ENCODE results near the gene SPHK2.

Gene SPHK2

GRCh38 chr19:48627201-48627864 lies 8.0 kb downstream of the SPHK2 start:
- no peak for DNase-seq (ENCODE audit: low read depth, low spot score)
- Histone ChIP-seq H3K27me3 (ENCODE audit: insufficient read depth, insufficient read length) (no peaks in the 10 kb centered on the region), H3K4me1 (ENCODE audit: insufficient read depth, insufficient read length) (peaks cover 4% of the 10 kb centered on the region), H3K36me3 (ENCODE audit: insufficient read depth, insufficient read length, low read length) (peaks cover 13% of the 10 kb centered on the region), H3K4me3 (ENCODE audit: insufficient read length, low read depth) (no peak overlapping the region), H3K9ac (ENCODE audit: insufficient read length, low read depth) (no peak overlapping the region), H3K9me3 (ENCODE audit: insufficient read depth, low read length) (no peaks in the 10 kb centered on the region)
- TF ChIP-seq ZNF274 (IDR thresholded peaks at IDR 0.05; ENCODE audit: low read depth, low read length) (no peak), YY1 (IDR thresholded peaks at IDR 0.05; ENCODE audit: insufficient read depth, insufficient read length) (no peak), SUZ12 (IDR thresholded peaks at IDR 0.05; ENCODE audit: extremely low read depth, insufficient read depth, insufficient read length) (no peak)

GRCh38 chr19:48627865-48628314 lies 8.6 kb downstream of the SPHK2 start:
- Histone ChIP-seq H3K4me1 (ENCODE audit: insufficient read depth, insufficient read length) (peaks cover 10% of the 10 kb centered on the region), H3K9ac (ENCODE audit: insufficient read length, low read depth) (no peak overlapping the region)
- no peak for DNase-seq (ENCODE audit: low read depth, low spot score)

DNA sequence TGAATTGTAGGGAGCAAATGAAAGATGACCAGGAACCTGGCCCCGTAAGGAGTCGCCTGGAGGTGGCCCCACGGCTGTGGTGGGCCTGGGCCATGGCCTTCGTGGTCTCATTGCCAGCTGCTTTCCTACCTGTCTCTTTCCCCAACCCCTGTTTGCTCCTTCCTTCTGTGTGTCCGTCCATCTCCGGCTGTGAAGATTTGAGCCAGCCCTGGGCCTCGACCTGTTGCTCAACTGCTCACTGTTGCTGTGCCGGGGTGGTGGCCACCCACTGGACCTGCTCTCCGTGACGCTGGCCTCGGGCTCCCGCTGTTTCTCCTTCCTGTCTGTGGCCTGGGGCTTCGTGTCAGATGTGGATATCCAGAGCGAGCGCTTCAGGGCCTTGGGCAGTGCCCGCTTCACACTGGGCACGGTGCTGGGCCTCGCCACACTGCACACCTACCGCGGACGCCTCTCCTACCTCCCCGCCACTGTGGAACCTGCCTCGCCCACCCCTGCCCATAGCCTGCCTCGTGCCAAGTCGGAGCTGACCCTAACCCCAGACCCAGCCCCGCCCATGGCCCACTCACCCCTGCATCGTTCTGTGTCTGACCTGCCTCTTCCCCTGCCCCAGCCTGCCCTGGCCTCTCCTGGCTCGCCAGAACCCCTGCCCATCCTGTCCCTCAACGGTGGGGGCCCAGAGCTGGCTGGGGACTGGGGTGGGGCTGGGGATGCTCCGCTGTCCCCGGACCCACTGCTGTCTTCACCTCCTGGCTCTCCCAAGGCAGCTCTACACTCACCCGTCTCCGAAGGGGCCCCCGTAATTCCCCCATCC lies 9.4 kb downstream of the SPHK2 start:
- TF ChIP-seq SUZ12 (IDR thresholded peaks at IDR 0.05; ENCODE audit: extremely low read depth, insufficient read depth, insufficient read length): no peak
- Histone ChIP-seq H3K27me3 (ENCODE audit: insufficient read depth, insufficient read length) (no peaks in the 10 kb centered on the region), H3K9me3 (ENCODE audit: insufficient read depth, low read length) (no peaks in the 10 kb centered on the region), H3K4me3 (ENCODE audit: insufficient read length, low read depth) (no peak overlapping the region), H3K36me3 (ENCODE audit: insufficient read depth, insufficient read length, low read length) (peaks cover 12% of the 10 kb centered on the region), H3K9ac (ENCODE audit: insufficient read length, low read depth) (no peak overlapping the region), H3K4me1 (ENCODE audit: insufficient read depth, insufficient read length) (peaks cover 12% of the 10 kb centered on the region)
- no peak for DNase-seq (ENCODE audit: low read depth, low spot score)

More at GRCh38 chr19:48627865-48628314, 8.6 kb downstream of the SPHK2 start:
- Histone ChIP-seq H3K27me3 (ENCODE audit: insufficient read depth, insufficient read length) (no peaks in the 10 kb centered on the region), H3K9me3 (ENCODE audit: insufficient read depth, low read length) (no peaks in the 10 kb centered on the region), H3K36me3 (ENCODE audit: insufficient read depth, insufficient read length, low read length) (peaks cover 12% of the 10 kb centered on the region), H3K4me3 (ENCODE audit: insufficient read length, low read depth) (no peak overlapping the region)
- TF ChIP-seq YY1 (IDR thresholded peaks at IDR 0.05; ENCODE audit: insufficient read depth, insufficient read length): no peak
- TF ChIP-seq SUZ12 (IDR thresholded peaks at IDR 0.05; ENCODE audit: extremely low read depth, insufficient read depth, insufficient read length): no peak
- TF ChIP-seq ZNF274 (IDR thresholded peaks at IDR 0.05; ENCODE audit: low read depth, low read length): no peak

DNA sequence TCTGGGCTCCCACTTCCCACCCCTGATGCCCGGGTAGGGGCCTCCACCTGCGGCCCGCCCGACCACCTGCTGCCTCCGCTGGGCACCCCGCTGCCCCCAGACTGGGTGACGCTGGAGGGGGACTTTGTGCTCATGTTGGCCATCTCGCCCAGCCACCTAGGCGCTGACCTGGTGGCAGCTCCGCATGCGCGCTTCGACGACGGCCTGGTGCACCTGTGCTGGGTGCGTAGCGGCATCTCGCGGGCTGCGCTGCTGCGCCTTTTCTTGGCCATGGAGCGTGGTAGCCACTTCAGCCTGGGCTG lies 9.9 kb downstream of the SPHK2 start:
- H3K27me3 ChIP-seq (ENCODE audit: insufficient read depth, insufficient read length): no peaks in the 10 kb centered on the region
- H3K36me3 ChIP-seq (ENCODE audit: insufficient read depth, insufficient read length, low read length): peaks cover 12% of the 10 kb centered on the region
- peaks cover 12% of the 10 kb centered on the region for H3K4me1 ChIP-seq (ENCODE audit: insufficient read depth, insufficient read length)
- no peak for DNase-seq (ENCODE audit: low read depth, low spot score)
- H3K9ac ChIP-seq (ENCODE audit: insufficient read length, low read depth): no peak overlapping the region
- H3K4me3 ChIP-seq (ENCODE audit: insufficient read length, low read depth): no peak overlapping the region
- no peaks in the 10 kb centered on the region for H3K9me3 ChIP-seq (ENCODE audit: insufficient read depth, low read length)
- no peak for TF ChIP-seq YY1 (IDR thresholded peaks at IDR 0.05; ENCODE audit: insufficient read depth, insufficient read length)

GRCh38 chr19:48629599-48630295 lies 10.4 kb downstream of the SPHK2 start:
- TF ChIP-seq SUZ12 (IDR thresholded peaks at IDR 0.05; ENCODE audit: extremely low read depth, insufficient read depth, insufficient read length) (no peak), YY1 (IDR thresholded peaks at IDR 0.05; ENCODE audit: insufficient read depth, insufficient read length) (no peak), ZNF274 (IDR thresholded peaks at IDR 0.05; ENCODE audit: low read depth, low read length) (no peak)
- Histone ChIP-seq H3K4me3 (ENCODE audit: insufficient read length, low read depth) (no peak overlapping the region), H3K36me3 (ENCODE audit: insufficient read depth, insufficient read length, low read length) (peaks cover 12% of the 10 kb centered on the region), H3K9ac (ENCODE audit: insufficient read length, low read depth) (peak overlapping the region; percentile 81), H3K9me3 (ENCODE audit: insufficient read depth, low read length) (no peaks in the 10 kb centered on the region), H3K27me3 (ENCODE audit: insufficient read depth, insufficient read length) (no peaks in the 10 kb centered on the region), H3K4me1 (ENCODE audit: insufficient read depth, insufficient read length) (peaks cover 12% of the 10 kb centered on the region)
- DNase-seq (ENCODE audit: low read depth, low spot score): peak; percentile 74

DNA sequence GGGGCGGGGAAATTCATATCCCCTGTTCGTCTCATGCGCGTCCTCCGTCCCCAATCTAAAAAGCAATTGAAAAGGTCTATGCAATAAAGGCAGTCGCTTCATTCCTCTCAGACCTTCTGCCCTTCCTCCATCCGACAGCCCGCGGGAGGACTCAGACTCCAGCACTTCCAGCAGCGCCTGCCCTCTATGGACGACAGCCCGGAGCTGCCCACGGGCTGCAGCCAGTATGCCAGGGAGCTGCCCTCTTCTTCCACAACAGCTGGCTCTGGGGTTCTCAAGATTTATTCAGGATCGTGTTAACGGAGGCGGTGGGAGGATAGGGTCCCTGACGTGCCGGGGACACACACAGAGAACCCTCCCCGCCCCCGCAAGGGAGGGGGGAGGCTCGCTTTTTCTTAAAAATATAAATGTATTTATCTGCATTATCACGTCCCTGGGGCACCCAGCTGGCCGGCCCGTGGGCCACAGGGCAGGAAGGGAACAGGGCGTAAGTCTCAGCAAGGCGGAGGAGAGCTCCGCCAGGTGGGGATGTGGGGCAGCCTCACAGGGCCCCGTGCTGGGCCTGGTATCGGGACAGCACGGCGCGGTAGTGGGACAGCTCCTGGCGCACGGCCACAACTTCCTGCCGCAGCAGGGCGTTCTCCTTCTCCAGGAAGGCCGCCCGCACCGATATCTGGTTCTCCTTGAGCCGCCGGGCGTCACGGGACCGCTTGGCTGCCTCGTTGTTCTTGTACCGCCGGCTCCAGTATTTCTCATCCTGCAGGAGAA lies 11.2 kb downstream of the SPHK2 start:
- no peak for TF ChIP-seq SUZ12 (IDR thresholded peaks at IDR 0.05; ENCODE audit: extremely low read depth, insufficient read depth, insufficient read length)
- no peak for TF ChIP-seq YY1 (IDR thresholded peaks at IDR 0.05; ENCODE audit: insufficient read depth, insufficient read length)
- TF ChIP-seq ZNF274 (IDR thresholded peaks at IDR 0.05; ENCODE audit: low read depth, low read length): no peak
- Histone ChIP-seq H3K4me3 (ENCODE audit: insufficient read length, low read depth) (peak overlapping the region; percentile 18), H3K9ac (ENCODE audit: insufficient read length, low read depth) (peak overlapping the region; percentile 81), H3K9me3 (ENCODE audit: insufficient read depth, low read length) (no peaks in the 10 kb centered on the region), H3K36me3 (ENCODE audit: insufficient read depth, insufficient read length, low read length) (peaks cover 12% of the 10 kb centered on the region), H3K27me3 (ENCODE audit: insufficient read depth, insufficient read length) (peaks cover under 1% of the 10 kb centered on the region), H3K4me1 (ENCODE audit: insufficient read depth, insufficient read length) (peaks cover 12% of the 10 kb centered on the region)
- DNase-seq (ENCODE audit: low read depth, low spot score): no peak
